CD8-positive, alpha-beta memory T cell (primary cell): ENCODE results near the gene ADAMTS7. TPM values are rescaled to one million over a fixed set of nuclear protein-coding genes. Genes with fewer than 3 reads are reported as not detected.

ENCODE experiments used
- CTCF ChIA-PET: fragments of 350-600 bp; sonication (Branson Sonifier 250); formaldehyde crosslinking; loops from one replicate; lab custom pipeline; 2021; ENCODE audit warnings: antibody characterized with exemption; lab: Charles Lee
- POLR2A ChIA-PET: fragments of 350-600 bp; sonication (Branson Sonifier 250); formaldehyde crosslinking; loops from one replicate; lab custom pipeline; 2021; ENCODE audit warnings: antibody characterized with exemption; lab: Charles Lee
- DNase-seq, 5 donors: peaks; one replicate each; pipeline versions ENCODE4 v3.0.0 to v3.0.0-alpha.2; 2020 to 2022; ENCODE audit warnings: mixed read lengths in 1 of 5
- H3K27ac ChIP-seq: one replicate; pipeline ENCODE4 v1.7.0; 2013; ENCODE audit warnings: low read depth, mild to moderate bottlenecking, low read length, moderate library complexity
- H3K27me3 ChIP-seq: 2 replicates; pipeline ENCODE4 v1.7.0; 2013; ENCODE audit warnings: low read length, mild to moderate bottlenecking; ENCODE audit not compliant: insufficient read depth, poor library complexity, severe bottlenecking
- H3K36me3 ChIP-seq: 2 replicates; pipeline ENCODE4 v1.7.0; 2013; ENCODE audit warnings: mild to moderate bottlenecking, low read length, moderate library complexity; ENCODE audit not compliant: insufficient read depth
- H3K4me1 ChIP-seq: 2 replicates; pipeline ENCODE4 v1.7.0; 2013; ENCODE audit warnings: mild to moderate bottlenecking, low read length, moderate library complexity; ENCODE audit not compliant: insufficient read depth
- H3K4me3 ChIP-seq: 2 replicates; pipeline ENCODE4 v1.7.0; 2013; ENCODE audit warnings: mild to moderate bottlenecking, low read length
- H3K9me3 ChIP-seq: 2 replicates; pipeline ENCODE4 v1.7.0; 2013; ENCODE audit warnings: mild to moderate bottlenecking, low read length
- H3K27ac Mint-ChIP-seq, 8 donors: one replicate each; pipeline ENCODE4 v1.8.0; 2020 to 2021; ENCODE audit warnings: mixed read lengths in 8 of 8, mild to moderate bottlenecking in 6 of 8, inconsistent platforms in 3 of 8, moderate library complexity in 3 of 8
- H3K27me3 Mint-ChIP-seq, 2 donors: one replicate each; pipeline ENCODE4 v1.8.0; 2020 to 2021; ENCODE audit warnings: mixed read lengths in 2 of 2, mild to moderate bottlenecking in 1 of 2, moderate library complexity in 1 of 2
- H3K36me3 Mint-ChIP-seq, 3 donors: one replicate each; pipeline ENCODE4 v1.8.0; 2020 to 2021; ENCODE audit warnings: mixed read lengths in 3 of 3, inconsistent platforms in 1 of 3, mild to moderate bottlenecking in 1 of 3
- H3K4me1 Mint-ChIP-seq, 3 donors: one replicate each; pipeline ENCODE4 v1.8.0; 2020 to 2021; ENCODE audit warnings: mixed read lengths in 3 of 3, inconsistent platforms in 1 of 3, mild to moderate bottlenecking in 1 of 3
- H3K4me3 Mint-ChIP-seq, 7 donors: one replicate each; pipeline ENCODE4 v1.8.0; 2020 to 2021; ENCODE audit warnings: mixed read lengths in 7 of 7, mild to moderate bottlenecking in 6 of 7, moderate library complexity in 4 of 7, inconsistent platforms in 2 of 7
- H3K9me3 Mint-ChIP-seq, 5 donors: one replicate each; pipeline ENCODE4 v1.8.0; 2020 to 2022; ENCODE audit warnings: mixed read lengths in 5 of 5, mild to moderate bottlenecking in 3 of 5, moderate library complexity in 2 of 5, inconsistent platforms in 1 of 5
- polyA plus RNA-seq: library from polyadenylated mRNA; unstranded; fragments of 300-500 nt; fragmentation: Illumina TruSeq; gene quantifications from one replicate; pipeline ENCODE4 v1.2.3, GENCODE V29; 2021
- total RNA-seq, 2 experiments: library from RNA; stranded (reverse); gene quantifications; one replicate each; pipeline ENCODE4 v1.2.3, GENCODE V29; 2021

Gene ADAMTS7
- total and polyA plus RNA-seq, 3 experiments from 2014 or later, result 0.07 to 0.13 TPM; not detected in 1

GRCh38 chr15:78811825-78812183, 540 bp upstream of the ADAMTS7 start:
- Mint-ChIP-seq H3K4me3 (peak overlapping the region in 6 of 7 donors; percentile 74 to 93 (median 82)), H3K27ac (no peak overlapping the region), H3K4me1 (peaks cover 14 to 17% (median 15%) of the 10 kb centered on the region in 3 donors), H3K9me3 (peaks cover 0 to 9% (median 4%) of the 10 kb centered on the region in 5 donors), H3K36me3 (peaks cover 0 to 10% (median 0%) of the 10 kb centered on the region in 3 donors), H3K27me3 (peaks cover 37 to 53% of the 10 kb centered on the region in 2 donors)
- H3K4me1 ChIP-seq, result no peaks in the 10 kb centered on the region
- H3K36me3 ChIP-seq, result no peaks in the 10 kb centered on the region
- H3K27ac ChIP-seq, result no peak overlapping the region
- DNase-seq, result no peak
- H3K4me3 ChIP-seq, result no peak overlapping the region
- H3K9me3 ChIP-seq, result no peaks in the 10 kb centered on the region
- ChIA-PET CTCF (interaction anchor here (1.5 kb wide), 1 partner anchor 10 kb away, joined by 4 read pairs; no protein-coding TSS in a partner anchor), POLR2A (no interaction called here)
- peaks cover 28% of the 10 kb centered on the region for H3K27me3 ChIP-seq

- no peaks in the 10 kb centered on the region for H3K4me1 ChIP-seq
- peaks cover 0 to 10% (median 0%) of the 10 kb centered on the region in 3 donors for H3K36me3 Mint-ChIP-seq
- peak overlapping the region; percentile 60 to 90 (median 78) for H3K4me3 Mint-ChIP-seq
- no peaks in the 10 kb centered on the region for H3K9me3 ChIP-seq
- H3K9me3 Mint-ChIP-seq, result peaks cover 0 to 9% (median 4%) of the 10 kb centered on the region in 5 donors
- peaks cover 14 to 17% (median 15%) of the 10 kb centered on the region in 3 donors for H3K4me1 Mint-ChIP-seq
- no peaks in the 10 kb centered on the region for H3K36me3 ChIP-seq
- ChIA-PET POLR2A (no interaction called here), CTCF (interaction anchor here (0.6 to 1.5 kb wide), 2 partner anchors 9 to 79 kb away, joined by 3 to 4 read pairs; no protein-coding TSS in a partner anchor)
- DNase-seq, result peak in 2 of 5 donors; percentile 6 to 11
- H3K27ac Mint-ChIP-seq, result no peak overlapping the region
- peaks cover 32 to 47% of the 10 kb centered on the region in 2 donors for H3K27me3 Mint-ChIP-seq
- peaks cover 28% of the 10 kb centered on the region for H3K27me3 ChIP-seq
- H3K4me3 ChIP-seq, result peak overlapping the region; percentile 22
- no peak overlapping the region for H3K27ac ChIP-seq
Observed at GRCh38 chr15:78810362-78811123, 721 bp downstream of the ADAMTS7 start.

- H3K4me3 ChIP-seq, result no peak overlapping the region
- H3K27ac ChIP-seq, result no peak overlapping the region
- peaks cover 28% of the 10 kb centered on the region for H3K27me3 ChIP-seq
- no peaks in the 10 kb centered on the region for H3K36me3 ChIP-seq
- H3K9me3 ChIP-seq, result no peaks in the 10 kb centered on the region
- peaks cover 0 to 9% (median 4%) of the 10 kb centered on the region in 5 donors for H3K9me3 Mint-ChIP-seq
- peaks cover 0 to 10% (median 0%) of the 10 kb centered on the region in 3 donors for H3K36me3 Mint-ChIP-seq
- peak overlapping the region in 2 of 8 donors; percentile 0 to 44 for H3K27ac Mint-ChIP-seq
- peak overlapping the region; percentile 37 to 91 (median 71) for H3K4me3 Mint-ChIP-seq
- no peaks in the 10 kb centered on the region for H3K4me1 ChIP-seq
- peaks cover 33 to 46% of the 10 kb centered on the region in 2 donors for H3K27me3 Mint-ChIP-seq
- no peak for DNase-seq
- CTCF ChIA-PET, result no interaction called here
- POLR2A ChIA-PET, result no interaction called here
- peaks cover 14 to 17% (median 15%) of the 10 kb centered on the region in 3 donors for H3K4me1 Mint-ChIP-seq
Observed at GRCh38 chr15:78810003-78810361, 1.3 kb downstream of the ADAMTS7 start.

- Histone ChIP-seq H3K4me1 (no peaks in the 10 kb centered on the region), H3K36me3 (no peaks in the 10 kb centered on the region), H3K27ac (no peak overlapping the region), H3K4me3 (no peak overlapping the region), H3K27me3 (peaks cover 22% of the 10 kb centered on the region), H3K9me3 (no peaks in the 10 kb centered on the region)
- DNase-seq, result peak in 1 of 5 donors; percentile 11
- Mint-ChIP-seq H3K9me3 (peaks cover 0 to 9% (median 4%) of the 10 kb centered on the region in 5 donors), H3K36me3 (peaks cover 0 to 10% (median 0%) of the 10 kb centered on the region in 3 donors), H3K27ac (no peak overlapping the region), H3K4me1 (peaks cover 14 to 17% (median 15%) of the 10 kb centered on the region in 3 donors), H3K27me3 (peaks cover 33 to 35% of the 10 kb centered on the region in 2 donors), H3K4me3 (peak overlapping the region in 3 of 7 donors; percentile 61 to 71 (median 61))
- ChIA-PET POLR2A (no interaction called here), CTCF (no interaction called here)
Observed at GRCh38 chr15:78808550-78808949, 2.7 kb downstream of the ADAMTS7 start.

- Histone ChIP-seq H3K36me3 (no peaks in the 10 kb centered on the region), H3K27ac (no peak overlapping the region), H3K4me3 (no peak overlapping the region), H3K27me3 (peaks cover 18% of the 10 kb centered on the region), H3K4me1 (no peaks in the 10 kb centered on the region), H3K9me3 (no peaks in the 10 kb centered on the region)
- H3K4me1 Mint-ChIP-seq, result peaks cover 7 to 11% (median 10%) of the 10 kb centered on the region in 3 donors
- H3K27me3 Mint-ChIP-seq, result peaks cover 25 to 26% of the 10 kb centered on the region in 2 donors
- peaks cover 0 to 9% (median 4%) of the 10 kb centered on the region in 5 donors for H3K9me3 Mint-ChIP-seq
- POLR2A ChIA-PET, result no interaction called here
- no peak for DNase-seq
- CTCF ChIA-PET, result no interaction called here
- no peak overlapping the region for H3K27ac Mint-ChIP-seq
- no peak overlapping the region for H3K4me3 Mint-ChIP-seq
- H3K36me3 Mint-ChIP-seq, result peaks cover 0 to 3% (median 0%) of the 10 kb centered on the region in 3 donors
Observed at GRCh38 chr15:78807359-78807758, 3.9 kb downstream of the ADAMTS7 start.

- Histone ChIP-seq H3K4me3 (no peak overlapping the region), H3K4me1 (no peaks in the 10 kb centered on the region), H3K9me3 (no peaks in the 10 kb centered on the region), H3K36me3 (no peaks in the 10 kb centered on the region), H3K27ac (no peak overlapping the region), H3K27me3 (peaks cover 4% of the 10 kb centered on the region)
- H3K9me3 Mint-ChIP-seq, result peaks cover 0 to 9% (median 4%) of the 10 kb centered on the region in 5 donors
- ChIA-PET CTCF (interaction anchor here (1.0 kb wide), 1 partner anchor 10 kb away, joined by 3 read pairs; no protein-coding TSS in a partner anchor), POLR2A (no interaction called here)
- DNase-seq, result no peak
- H3K4me1 Mint-ChIP-seq, result no peaks in the 10 kb centered on the region
- H3K4me3 Mint-ChIP-seq, result no peak overlapping the region
- peaks cover 10 to 15% of the 10 kb centered on the region in 2 donors for H3K27me3 Mint-ChIP-seq
- H3K36me3 Mint-ChIP-seq, result no peaks in the 10 kb centered on the region
- no peak overlapping the region for H3K27ac Mint-ChIP-seq
Observed at GRCh38 chr15:78804391-78804792, 6.9 kb downstream of the ADAMTS7 start.

GRCh38 chr15:78800806-78801205, 10.5 kb downstream of the ADAMTS7 start:
- H3K4me1 ChIP-seq, result no peaks in the 10 kb centered on the region
- CTCF ChIA-PET, result no interaction called here
- Mint-ChIP-seq H3K27me3 (peaks cover 0 to 7% of the 10 kb centered on the region in 2 donors), H3K4me3 (no peak overlapping the region), H3K4me1 (no peaks in the 10 kb centered on the region), H3K27ac (peak overlapping the region in 1 of 8 donors; percentile 41), H3K9me3 (no peaks in the 10 kb centered on the region), H3K36me3 (no peaks in the 10 kb centered on the region)
- no peaks in the 10 kb centered on the region for H3K27me3 ChIP-seq
- no peak overlapping the region for H3K27ac ChIP-seq
- no peaks in the 10 kb centered on the region for H3K9me3 ChIP-seq
- no peak overlapping the region for H3K4me3 ChIP-seq
- no peak for DNase-seq
- POLR2A ChIA-PET, result no interaction called here
- no peaks in the 10 kb centered on the region for H3K36me3 ChIP-seq

- Histone ChIP-seq H3K27ac (no peak overlapping the region), H3K4me1 (no peaks in the 10 kb centered on the region), H3K4me3 (no peak overlapping the region), H3K36me3 (no peaks in the 10 kb centered on the region), H3K27me3 (no peaks in the 10 kb centered on the region), H3K9me3 (no peaks in the 10 kb centered on the region)
- no peak for DNase-seq
- H3K4me3 Mint-ChIP-seq, result no peak overlapping the region
- no peaks in the 10 kb centered on the region for H3K36me3 Mint-ChIP-seq
- H3K9me3 Mint-ChIP-seq, result no peaks in the 10 kb centered on the region
- CTCF ChIA-PET, result no interaction called here
- POLR2A ChIA-PET, result no interaction called here
- no peak overlapping the region for H3K27ac Mint-ChIP-seq
- peaks cover 0 to 6% of the 10 kb centered on the region in 2 donors for H3K27me3 Mint-ChIP-seq
- H3K4me1 Mint-ChIP-seq, result no peaks in the 10 kb centered on the region
Observed at GRCh38 chr15:78800189-78800588, 11.1 kb downstream of the ADAMTS7 start.
